ENCODE results near the gene CEP112. TPM values are rescaled to one million over a fixed set of nuclear protein-coding genes. Genes with fewer than 3 reads are reported as not detected.

The CEP112 gene
- total and polyA plus RNA-seq, 2 of the 13 experiments (the other 11 are each of a cell fraction or from before 2014, with no cell fraction given), result 1.2 to 3.4 TPM

GRCh38 chr17:66191593-66192377 is at the start of gene CEP112 (continued):
- TF ChIP-seq, protein P1, sequence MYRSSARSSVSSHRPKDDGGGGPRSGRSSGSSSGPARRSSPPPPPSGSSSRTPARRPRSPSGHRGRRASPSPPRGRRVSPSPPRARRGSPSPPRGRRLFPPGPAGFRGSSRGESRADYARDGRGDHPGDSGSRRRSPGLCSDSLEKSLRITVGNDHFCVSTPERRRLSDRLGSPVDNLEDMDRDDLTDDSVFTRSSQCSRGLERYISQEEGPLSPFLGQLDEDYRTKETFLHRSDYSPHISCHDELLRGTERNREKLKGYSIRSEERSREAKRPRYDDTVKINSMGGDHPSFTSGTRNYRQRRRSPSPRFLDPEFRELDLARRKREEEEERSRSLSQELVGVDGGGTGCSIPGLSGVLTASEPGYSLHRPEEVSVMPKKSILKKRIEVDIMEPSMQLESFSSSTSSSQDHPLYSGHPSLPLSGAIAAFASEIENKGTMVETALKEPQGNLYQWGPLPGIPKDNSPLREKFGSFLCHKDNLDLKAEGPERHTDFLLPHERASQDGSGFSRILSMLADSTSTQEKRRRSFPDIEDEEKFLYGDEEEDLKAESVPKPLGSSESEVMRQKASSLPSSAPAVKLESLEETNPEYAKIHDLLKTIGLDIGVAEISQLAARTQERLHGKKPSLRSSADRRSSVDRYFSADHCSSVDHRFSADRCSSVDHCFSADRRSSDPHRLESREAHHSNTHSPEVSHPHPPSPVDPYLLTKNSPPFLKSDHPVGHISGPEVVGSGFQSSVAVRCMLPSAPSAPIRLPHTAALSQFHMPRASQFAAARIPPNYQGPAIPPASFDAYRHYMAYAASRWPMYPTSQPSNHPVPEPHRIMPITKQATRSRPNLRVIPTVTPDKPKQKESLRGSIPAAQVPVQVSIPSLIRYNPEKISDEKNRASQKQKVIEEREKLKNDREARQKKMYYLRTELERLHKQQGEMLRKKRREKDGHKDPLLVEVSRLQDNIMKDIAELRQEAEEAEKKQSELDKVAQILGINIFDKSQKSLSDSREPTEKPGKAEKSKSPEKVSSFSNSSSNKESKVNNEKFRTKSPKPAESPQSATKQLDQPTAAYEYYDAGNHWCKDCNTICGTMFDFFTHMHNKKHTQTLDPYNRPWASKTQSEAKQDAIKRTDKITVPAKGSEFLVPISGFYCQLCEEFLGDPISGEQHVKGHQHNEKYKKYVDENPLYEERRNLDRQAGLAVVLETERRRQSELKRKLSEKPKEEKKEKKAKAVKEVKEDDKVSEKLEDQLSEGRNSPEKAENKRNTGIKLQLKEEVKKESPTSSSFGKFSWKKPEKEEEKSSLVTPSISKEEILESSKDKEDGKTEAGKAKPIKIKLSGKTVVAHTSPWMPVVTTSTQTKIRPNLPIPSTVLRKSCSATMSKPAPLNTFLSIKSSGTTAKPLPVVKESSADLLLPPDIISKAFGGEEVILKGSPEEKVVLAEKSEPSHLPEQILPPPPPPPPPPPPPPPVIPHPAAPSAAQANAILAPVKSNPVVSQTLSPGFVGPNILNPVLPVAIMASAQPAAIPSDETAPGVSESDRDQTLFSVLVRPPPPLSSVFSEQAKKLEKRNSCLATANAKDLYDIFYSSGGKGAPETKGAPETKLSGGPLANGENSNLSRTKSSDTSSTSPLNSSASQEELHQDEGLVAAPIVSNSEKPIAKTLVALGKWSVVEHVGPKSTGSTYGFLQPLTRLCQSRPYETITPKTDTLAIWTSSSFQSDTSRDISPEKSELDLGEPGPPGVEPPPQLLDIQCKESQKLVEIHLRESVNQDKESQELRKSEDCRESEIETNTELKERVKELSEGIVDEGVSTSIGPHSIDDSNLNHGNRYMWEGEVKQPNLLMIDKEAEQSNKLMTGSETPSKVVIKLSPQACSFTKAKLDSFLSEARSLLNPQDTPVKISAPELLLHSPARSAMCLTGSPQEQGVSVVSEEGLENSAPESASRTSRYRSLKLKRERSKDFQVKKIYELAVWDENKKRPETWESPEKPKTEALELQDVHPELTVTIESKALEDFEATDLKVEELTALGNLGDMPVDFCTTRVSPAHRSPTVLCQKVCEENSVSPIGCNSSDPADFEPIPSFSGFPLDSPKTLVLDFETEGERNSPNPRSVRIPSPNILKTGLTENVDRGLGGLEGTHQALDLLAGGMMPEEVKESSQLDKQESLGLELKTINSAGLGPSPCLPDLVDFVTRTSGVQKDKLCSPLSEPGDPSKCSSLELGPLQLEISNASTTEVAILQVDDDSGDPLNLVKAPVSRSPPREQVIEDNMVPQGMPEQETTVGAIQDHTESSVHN (CRISPR knock-in tag; IDR thresholded peaks at IDR 0.05), result no peak
- TF ChIP-seq TEAD2 (CRISPR knock-in tag; IDR thresholded peaks at IDR 0.05), result no peak
- no peak for TF ChIP-seq CBX1 (IDR thresholded peaks at IDR 0.05; ENCODE audit: low read depth)
- TF ChIP-seq SOX6 (IDR thresholded peaks at IDR 0.05), result no peak
- TF ChIP-seq SOX6 (CRISPR knock-in tag; IDR thresholded peaks at IDR 0.05), result no peak
- TF ChIP-seq, protein P2, sequence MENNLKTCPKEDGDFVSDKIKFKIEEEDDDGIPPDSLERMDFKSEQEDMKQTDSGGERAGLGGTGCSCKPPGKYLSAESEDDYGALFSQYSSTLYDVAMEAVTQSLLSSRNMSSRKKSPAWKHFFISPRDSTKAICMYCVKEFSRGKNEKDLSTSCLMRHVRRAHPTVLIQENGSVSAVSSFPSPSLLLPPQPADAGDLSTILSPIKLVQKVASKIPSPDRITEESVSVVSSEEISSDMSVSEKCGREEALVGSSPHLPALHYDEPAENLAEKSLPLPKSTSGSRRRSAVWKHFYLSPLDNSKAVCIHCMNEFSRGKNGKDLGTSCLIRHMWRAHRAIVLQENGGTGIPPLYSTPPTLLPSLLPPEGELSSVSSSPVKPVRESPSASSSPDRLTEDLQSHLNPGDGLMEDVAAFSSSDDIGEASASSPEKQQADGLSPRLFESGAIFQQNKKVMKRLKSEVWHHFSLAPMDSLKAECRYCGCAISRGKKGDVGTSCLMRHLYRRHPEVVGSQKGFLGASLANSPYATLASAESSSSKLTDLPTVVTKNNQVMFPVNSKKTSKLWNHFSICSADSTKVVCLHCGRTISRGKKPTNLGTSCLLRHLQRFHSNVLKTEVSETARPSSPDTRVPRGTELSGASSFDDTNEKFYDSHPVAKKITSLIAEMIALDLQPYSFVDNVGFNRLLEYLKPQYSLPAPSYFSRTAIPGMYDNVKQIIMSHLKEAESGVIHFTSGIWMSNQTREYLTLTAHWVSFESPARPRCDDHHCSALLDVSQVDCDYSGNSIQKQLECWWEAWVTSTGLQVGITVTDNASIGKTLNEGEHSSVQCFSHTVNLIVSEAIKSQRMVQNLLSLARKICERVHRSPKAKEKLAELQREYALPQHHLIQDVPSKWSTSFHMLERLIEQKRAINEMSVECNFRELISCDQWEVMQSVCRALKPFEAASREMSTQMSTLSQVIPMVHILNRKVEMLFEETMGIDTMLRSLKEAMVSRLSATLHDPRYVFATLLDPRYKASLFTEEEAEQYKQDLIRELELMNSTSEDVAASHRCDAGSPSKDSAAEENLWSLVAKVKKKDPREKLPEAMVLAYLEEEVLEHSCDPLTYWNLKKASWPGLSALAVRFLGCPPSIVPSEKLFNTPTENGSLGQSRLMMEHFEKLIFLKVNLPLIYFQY (CRISPR knock-in tag; IDR thresholded peaks at IDR 0.05; ENCODE audit: borderline replicate concordance), result peak; percentile 75; the same call in 1 of the 2 replicates
- no peak for TF ChIP-seq ZNF839 (CRISPR knock-in tag; IDR thresholded peaks at IDR 0.05; ENCODE audit: borderline replicate concordance)
- TF ChIP-seq ETV5 (CRISPR knock-in tag; IDR thresholded peaks at IDR 0.05; ENCODE audit: borderline replicate concordance), result peak; percentile 37; the same call in 1 of the 2 replicates
- TF ChIP-seq ZNF34 (CRISPR knock-in tag; IDR thresholded peaks at IDR 0.05; ENCODE audit: borderline replicate concordance), result peak; percentile 70; the same call in 1 of the 2 replicates
- no peak; the same call in 1 of the 2 replicates for TF ChIP-seq ZBTB3 (CRISPR knock-in tag; IDR thresholded peaks at IDR 0.05; ENCODE audit: borderline replicate concordance, low read depth)
- TF ChIP-seq ZNF160 (CRISPR knock-in tag; IDR thresholded peaks at IDR 0.05), result peak; percentile 55; the same call in 1 of the 2 replicates
- peak; percentile 54; the same call in 1 of the 2 replicates for TF ChIP-seq PAWR (CRISPR knock-in tag; IDR thresholded peaks at IDR 0.05; ENCODE audit: borderline replicate concordance)
- TF ChIP-seq ZNF317 (CRISPR knock-in tag; IDR thresholded peaks at IDR 0.05), result no peak
- no peak for TF ChIP-seq GATAD1 (CRISPR knock-in tag; IDR thresholded peaks at IDR 0.05)
- no peak for TF ChIP-seq ZEB1 (IDR thresholded peaks at IDR 0.05; ENCODE audit: insufficient replicate concordance, low read depth)
- peak; percentile 19; the same call in 1 of the 2 replicates for TF ChIP-seq MAF1 (CRISPR knock-in tag; IDR thresholded peaks at IDR 0.05; ENCODE audit: borderline replicate concordance)

Data from HepG2 (cell line).